Measurements from ENCODE around the gene TRAIP.

DNA sequence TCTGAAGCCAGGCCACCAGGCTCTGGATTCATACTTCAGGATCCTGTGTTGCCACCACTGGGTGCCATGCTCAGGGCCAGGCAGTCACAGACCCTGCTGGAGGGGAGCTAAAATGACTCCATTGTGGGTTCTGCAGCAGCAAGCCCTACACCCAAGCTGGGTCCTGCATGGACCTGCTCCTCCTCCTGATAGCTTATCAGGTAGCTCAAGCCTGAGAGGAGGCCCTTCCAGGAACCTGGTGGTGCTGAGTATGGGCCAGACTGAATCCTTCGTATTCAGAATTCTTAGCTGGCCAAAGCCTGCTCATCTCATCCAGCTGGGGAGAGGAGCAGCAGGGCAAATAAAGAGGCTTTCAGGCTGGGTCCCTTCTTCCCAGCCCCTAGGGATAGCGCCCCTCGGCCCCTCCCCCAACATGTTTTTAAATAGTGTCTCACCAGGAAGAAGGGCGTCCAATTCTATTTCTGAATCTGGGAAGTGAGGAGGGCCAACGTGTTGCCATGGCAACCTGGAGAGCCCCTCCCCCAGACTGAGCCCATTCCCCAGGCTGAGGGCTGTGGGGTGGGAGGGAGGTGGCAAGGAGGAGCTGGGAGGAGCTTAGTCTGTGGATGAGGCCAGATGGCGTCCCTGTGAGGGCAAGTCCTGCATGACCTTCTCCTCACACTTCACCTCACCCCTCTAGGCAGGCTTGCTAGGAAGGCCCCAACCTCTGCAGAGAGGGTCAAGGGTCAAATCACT is 24.4 kb upstream of the TRAIP start:
- no peak for TF ChIP-seq POLR2A (IDR thresholded peaks at IDR 0.05)
- TF ChIP-seq, protein P1, sequence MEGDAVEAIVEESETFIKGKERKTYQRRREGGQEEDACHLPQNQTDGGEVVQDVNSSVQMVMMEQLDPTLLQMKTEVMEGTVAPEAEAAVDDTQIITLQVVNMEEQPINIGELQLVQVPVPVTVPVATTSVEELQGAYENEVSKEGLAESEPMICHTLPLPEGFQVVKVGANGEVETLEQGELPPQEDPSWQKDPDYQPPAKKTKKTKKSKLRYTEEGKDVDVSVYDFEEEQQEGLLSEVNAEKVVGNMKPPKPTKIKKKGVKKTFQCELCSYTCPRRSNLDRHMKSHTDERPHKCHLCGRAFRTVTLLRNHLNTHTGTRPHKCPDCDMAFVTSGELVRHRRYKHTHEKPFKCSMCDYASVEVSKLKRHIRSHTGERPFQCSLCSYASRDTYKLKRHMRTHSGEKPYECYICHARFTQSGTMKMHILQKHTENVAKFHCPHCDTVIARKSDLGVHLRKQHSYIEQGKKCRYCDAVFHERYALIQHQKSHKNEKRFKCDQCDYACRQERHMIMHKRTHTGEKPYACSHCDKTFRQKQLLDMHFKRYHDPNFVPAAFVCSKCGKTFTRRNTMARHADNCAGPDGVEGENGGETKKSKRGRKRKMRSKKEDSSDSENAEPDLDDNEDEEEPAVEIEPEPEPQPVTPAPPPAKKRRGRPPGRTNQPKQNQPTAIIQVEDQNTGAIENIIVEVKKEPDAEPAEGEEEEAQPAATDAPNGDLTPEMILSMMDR (IDR thresholded peaks at IDR 0.05): no peak

All from testis (tissue), 2 donors.